ENCODE measurements around the gene AIMP1.
"Not testable (repeated sequence)": the region's sequence is repeated elsewhere in the genome, so short reads cannot be mapped to it uniquely, and the experiment has no call there.

Gene AIMP1

GRCh38 chr4:106358899-106359298 is 42.5 kb downstream of the AIMP1 start:
- DNase-seq, result no peak

GRCh38 chr4:106362086-106362825 is 45.9 kb downstream of the AIMP1 start:
- DNase-seq, result no peak

- DNase-seq, result peak; percentile 3
These were observed 47.9 kb downstream of the AIMP1 start for GRCh38 chr4:106364282-106364681.

- DNase-seq, result no peak
These were observed 49.3 kb downstream of the AIMP1 start for GRCh38 chr4:106365613-106366012.

GRCh38 chr4:106366026-106366425 is 49.7 kb downstream of the AIMP1 start:
- no peak for DNase-seq

GRCh38 chr4:106367072-106367471 is 50.7 kb downstream of the AIMP1 start:
- DNase-seq, result no peak

GRCh38 chr4:106368678-106369077 is 52.3 kb downstream of the AIMP1 start, which contains the start of gene GIMD1:
Gene GIMD1 (minus strand): TSS chr4:106368778. CDS start chr4:106367435, 1,343 bp downstream.
- no peak for DNase-seq

GRCh38 chr4:106369456-106370060 is 53.2 kb downstream of the AIMP1 start:
- no peak for DNase-seq

GRCh38 chr4:106370214-106370613 is 53.9 kb downstream of the AIMP1 start:
- no peak for DNase-seq

GRCh38 chr4:106371161-106371560 is 54.8 kb downstream of the AIMP1 start:
- DNase-seq, result no peak

- DNase-seq, result no peak
These were observed 56.7 kb downstream of the AIMP1 start for GRCh38 chr4:106373026-106373425.

- DNase-seq, result no peak
These were observed 63.8 kb downstream of the AIMP1 start for GRCh38 chr4:106380179-106380578.

GRCh38 chr4:106384878-106385277 is 68.5 kb downstream of the AIMP1 start:
- DNase-seq, result no peak

GRCh38 chr4:106385853-106386393 is 69.6 kb downstream of the AIMP1 start:
- DNase-seq, result no peak

GRCh38 chr4:106395582-106395981 is 79.2 kb downstream of the AIMP1 start:
- no peak for DNase-seq

GRCh38 chr4:106398898-106399297 is 82.5 kb downstream of the AIMP1 start:
- not testable (repeated sequence) for DNase-seq

Data from NCI-H524 treated with DMSO at 0.1 percent for 48 hours (cell line).